RWPE2 (cell line): ENCODE data around the gene RFTN1.

Experiments
- ATAC-seq: fragments of 200-7000 bp; cut with Tn5 transposase; 3 replicates; pipeline ENCODE4 v1.9.1; 2021; ENCODE audit warnings: low read depth
- DNase-seq: peaks from one replicate; pipeline ENCODE4 v3.0.0-alpha.2; 2020; ENCODE audit warnings: low spot score
- H3K27ac ChIP-seq: fragments of 450-650 bp; 2 replicates; pipeline ENCODE4 v1.5.1; 2017; ENCODE audit warnings: mild to moderate bottlenecking; ENCODE audit not compliant: poor library complexity, severe bottlenecking
- H3K27me3 ChIP-seq: fragments of 250-450 bp; sonication (Bioruptor Pico); 2 replicates; pipeline ENCODE4 v1.5.1; 2021; ENCODE audit warnings: mild to moderate bottlenecking, moderate library complexity; ENCODE audit not compliant: insufficient read depth, poor library complexity, severe bottlenecking
- H3K36me3 ChIP-seq: fragments of 250-450 bp; sonication (Bioruptor Pico); 2 replicates; pipeline ENCODE4 v1.5.1; 2020; ENCODE audit warnings: low read depth, mild to moderate bottlenecking, moderate library complexity
- H3K4me1 ChIP-seq: fragments of 250-450 bp; sonication (Bioruptor Pico); 2 replicates; pipeline ENCODE4 v1.5.1; 2021; ENCODE audit warnings: mild to moderate bottlenecking, moderate library complexity; ENCODE audit not compliant: insufficient read depth, poor library complexity, severe bottlenecking
- H3K4me3 ChIP-seq: fragments of 250-450 bp; sonication (Bioruptor Pico); 2 replicates; pipeline ENCODE4 v1.5.1; 2021; ENCODE audit warnings: mild to moderate bottlenecking, moderate library complexity; ENCODE audit not compliant: severe bottlenecking
- H3K9me3 ChIP-seq: fragments of 250-450 bp; sonication (Bioruptor Pico); 2 replicates; pipeline ENCODE4 v1.5.1; 2021; ENCODE audit warnings: mild to moderate bottlenecking, moderate library complexity; ENCODE audit not compliant: severe bottlenecking
- TF ChIP-seq, protein P1 (sequence below): fragments of 450-650 bp; IDR thresholded peaks from one replicate; pipeline ENCODE4 v1.5.1; 2017; ENCODE audit warnings: mild to moderate bottlenecking, moderate library complexity; ENCODE audit not compliant: poor library complexity, severe bottlenecking

Gene RFTN1

DNA sequence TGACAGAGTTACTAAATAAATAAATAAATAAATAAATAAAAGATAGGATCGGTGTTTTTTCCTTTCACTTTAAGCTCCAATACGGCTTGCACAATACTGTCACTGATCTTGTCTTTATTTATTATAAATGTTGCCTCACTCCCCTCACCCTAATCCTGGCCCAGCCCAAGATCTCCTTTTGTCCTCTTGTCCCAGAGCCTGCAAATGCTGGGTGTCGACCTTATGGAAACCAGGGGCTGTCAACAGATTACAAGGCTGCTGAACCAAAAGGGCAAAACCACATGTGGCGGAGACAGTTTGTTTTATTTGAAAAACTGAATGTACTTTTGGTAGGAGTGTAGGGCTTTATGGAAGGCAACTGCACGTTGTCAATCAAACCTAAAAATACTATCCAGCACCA lies 75.9 kb downstream of the RFTN1 start:
- Histone ChIP-seq H3K27me3 (no peaks in the 10 kb centered on the region), H3K27ac (no peak overlapping the region), H3K9me3 (no peaks in the 10 kb centered on the region), H3K4me1 (no peaks in the 10 kb centered on the region), H3K36me3 (no peaks in the 10 kb centered on the region), H3K4me3 (no peak overlapping the region)
- no peak for DNase-seq
- no peak for ATAC-seq
- TF ChIP-seq, protein P1, sequence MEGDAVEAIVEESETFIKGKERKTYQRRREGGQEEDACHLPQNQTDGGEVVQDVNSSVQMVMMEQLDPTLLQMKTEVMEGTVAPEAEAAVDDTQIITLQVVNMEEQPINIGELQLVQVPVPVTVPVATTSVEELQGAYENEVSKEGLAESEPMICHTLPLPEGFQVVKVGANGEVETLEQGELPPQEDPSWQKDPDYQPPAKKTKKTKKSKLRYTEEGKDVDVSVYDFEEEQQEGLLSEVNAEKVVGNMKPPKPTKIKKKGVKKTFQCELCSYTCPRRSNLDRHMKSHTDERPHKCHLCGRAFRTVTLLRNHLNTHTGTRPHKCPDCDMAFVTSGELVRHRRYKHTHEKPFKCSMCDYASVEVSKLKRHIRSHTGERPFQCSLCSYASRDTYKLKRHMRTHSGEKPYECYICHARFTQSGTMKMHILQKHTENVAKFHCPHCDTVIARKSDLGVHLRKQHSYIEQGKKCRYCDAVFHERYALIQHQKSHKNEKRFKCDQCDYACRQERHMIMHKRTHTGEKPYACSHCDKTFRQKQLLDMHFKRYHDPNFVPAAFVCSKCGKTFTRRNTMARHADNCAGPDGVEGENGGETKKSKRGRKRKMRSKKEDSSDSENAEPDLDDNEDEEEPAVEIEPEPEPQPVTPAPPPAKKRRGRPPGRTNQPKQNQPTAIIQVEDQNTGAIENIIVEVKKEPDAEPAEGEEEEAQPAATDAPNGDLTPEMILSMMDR = no peak

DNA sequence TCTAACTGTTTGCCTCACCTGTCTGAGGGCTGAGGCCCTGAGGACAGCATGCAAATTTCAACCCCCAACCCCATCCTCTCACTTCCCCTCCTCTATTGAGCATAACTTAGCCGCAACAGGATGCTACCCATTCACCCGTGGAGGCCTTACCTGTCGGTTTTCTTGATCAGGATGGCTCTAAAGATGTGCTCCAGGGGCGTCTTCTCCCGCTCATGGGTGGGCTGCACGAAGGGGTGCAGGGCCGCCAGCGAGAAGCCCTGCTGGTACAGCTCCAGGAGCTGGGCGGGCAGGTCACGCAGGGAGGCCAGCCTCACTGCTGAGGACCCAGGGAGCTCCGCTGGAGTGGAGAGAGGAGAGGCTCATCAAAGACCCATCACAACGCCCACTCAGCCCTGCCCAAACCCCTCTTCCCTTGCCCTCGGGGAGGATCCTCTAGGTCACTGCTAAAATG lies 79.8 kb downstream of the RFTN1 start:
- Histone ChIP-seq H3K4me3 (no peak overlapping the region), H3K36me3 (no peaks in the 10 kb centered on the region), H3K27me3 (no peaks in the 10 kb centered on the region), H3K27ac (no peak overlapping the region), H3K9me3 (no peaks in the 10 kb centered on the region), H3K4me1 (no peaks in the 10 kb centered on the region)
- no peak for DNase-seq
- TF ChIP-seq, protein P1 = no peak
- no peak for ATAC-seq

DNA sequence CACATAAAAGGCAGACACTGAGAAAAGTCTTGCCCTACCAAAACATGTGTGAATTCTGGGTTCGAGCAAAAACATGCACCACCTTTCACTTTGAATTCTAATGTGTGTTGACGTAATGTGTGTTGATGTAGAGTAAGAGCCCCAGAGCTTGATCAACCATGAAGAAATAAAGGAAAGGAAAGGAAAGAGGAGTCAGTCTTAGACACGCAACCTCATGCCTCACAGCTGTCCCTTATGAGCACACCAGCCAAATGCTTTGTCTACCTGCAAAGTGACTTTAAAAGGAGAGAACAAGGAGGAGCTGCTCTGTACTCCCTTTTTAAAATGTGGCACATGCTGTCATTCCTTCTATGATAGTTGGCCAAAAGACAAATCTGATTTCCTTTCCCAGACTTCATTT lies 80.8 kb downstream of the RFTN1 start:
- DNase-seq (no peak), ATAC-seq (no peak)
- Histone ChIP-seq H3K4me3 (no peak overlapping the region), H3K4me1 (no peaks in the 10 kb centered on the region), H3K9me3 (no peaks in the 10 kb centered on the region), H3K27me3 (no peaks in the 10 kb centered on the region), H3K27ac (no peak overlapping the region), H3K36me3 (no peaks in the 10 kb centered on the region)
- TF ChIP-seq, protein P1 = no peak

DNA sequence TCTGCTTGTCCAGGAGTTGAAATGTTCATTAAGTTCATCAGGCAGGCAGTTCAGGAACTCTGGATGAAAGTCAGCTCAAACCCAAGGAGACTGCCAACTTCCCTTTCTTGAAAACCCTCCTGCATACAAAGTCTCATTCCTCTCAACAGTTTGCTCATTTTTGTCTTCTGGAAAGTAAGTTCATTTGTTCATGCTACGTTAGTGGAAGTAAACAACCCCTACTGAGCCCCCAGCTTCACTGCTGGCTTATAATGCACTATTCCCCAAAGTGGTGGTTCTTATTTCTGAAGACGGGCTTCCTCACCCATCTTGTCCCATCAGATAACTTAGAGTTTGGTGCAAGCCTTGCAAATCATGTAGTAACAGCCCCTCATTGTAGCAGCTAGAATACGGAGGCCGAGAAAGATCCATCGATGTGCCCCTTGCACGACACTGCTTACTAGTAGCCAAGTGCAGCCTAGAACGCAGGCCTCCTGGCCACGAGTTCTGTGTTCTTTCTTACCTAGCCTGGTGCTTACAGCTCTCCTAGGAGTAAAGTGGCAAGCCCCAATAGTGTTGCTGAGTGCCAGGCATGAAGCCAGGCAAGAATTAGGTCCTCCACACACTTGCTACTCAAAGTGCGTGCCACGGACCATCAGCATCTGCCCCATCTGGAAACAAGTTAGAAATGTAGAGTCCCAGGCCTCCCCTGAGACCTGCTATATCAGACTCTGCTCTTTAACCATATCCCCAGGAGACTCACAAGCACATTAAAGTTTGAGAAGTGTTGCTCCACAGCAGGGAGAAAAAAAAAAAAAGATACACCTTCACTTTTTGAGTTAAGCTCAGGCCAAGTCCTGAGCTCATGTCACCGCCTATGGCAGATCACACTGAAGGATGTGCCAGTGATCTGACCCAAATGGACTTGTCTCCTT lies 82.5 kb downstream of the RFTN1 start:
- Histone ChIP-seq H3K9me3 (no peaks in the 10 kb centered on the region), H3K27ac (no peak overlapping the region), H3K4me3 (no peak overlapping the region), H3K4me1 (no peaks in the 10 kb centered on the region), H3K27me3 (no peaks in the 10 kb centered on the region), H3K36me3 (no peaks in the 10 kb centered on the region)
- DNase-seq (no peak), ATAC-seq (no peak)
- TF ChIP-seq, protein P1 = no peak

DNA sequence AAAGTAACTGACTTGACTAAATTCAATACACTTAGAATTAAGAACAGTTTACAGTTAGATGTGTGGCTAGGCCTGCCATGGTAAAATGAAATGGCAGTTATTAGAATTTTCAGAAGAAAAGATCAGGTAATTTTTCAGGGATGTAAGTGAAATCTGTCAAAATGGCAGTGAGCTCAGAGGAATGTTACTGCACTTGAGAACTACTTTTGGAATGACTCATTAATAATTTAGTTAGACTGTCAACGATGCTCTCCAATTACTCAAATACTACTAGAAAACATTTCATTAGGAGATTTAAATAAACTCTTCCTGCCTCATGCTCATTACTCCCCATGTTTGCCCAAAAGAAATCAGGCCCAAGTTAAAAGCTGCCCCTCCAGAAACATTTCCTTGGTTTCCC lies 84.4 kb downstream of the RFTN1 start:
- no peaks in the 10 kb centered on the region for H3K27me3 ChIP-seq
- ATAC-seq = no peak
- DNase-seq = no peak
- H3K36me3 ChIP-seq = no peaks in the 10 kb centered on the region
- H3K4me1 ChIP-seq = no peaks in the 10 kb centered on the region
- H3K4me3 ChIP-seq = no peak overlapping the region
- no peaks in the 10 kb centered on the region for H3K9me3 ChIP-seq
- TF ChIP-seq, protein P1 = no peak
- no peak overlapping the region for H3K27ac ChIP-seq
